CD4-positive, alpha-beta memory T cell (primary cell): Measurements from ENCODE around the gene YTHDC1. TPM values are rescaled to one million over a fixed set of nuclear protein-coding genes. Genes with fewer than 3 reads are reported as not detected.
A peak's percentile ranks its signal among the peaks of the same experiment; 100 is the strongest.

Experiments
- CTCF ChIA-PET: fragments of 350-600 bp; sonication (Branson Sonifier 250); formaldehyde crosslinking; loops from one replicate; lab custom pipeline; 2021; ENCODE audit warnings: inconsistent platforms; ENCODE audit not compliant: partially characterized antibody; lab: Charles Lee
- POLR2A ChIA-PET: fragments of 350-600 bp; sonication (Branson Sonifier 250); formaldehyde crosslinking; loops from one replicate; lab custom pipeline; 2021; ENCODE audit not compliant: partially characterized antibody; lab: Charles Lee
- DNase-seq, 5 donors: peaks; one replicate each; pipeline versions ENCODE4 v3.0.0 to v3.0.0-alpha.2; 2020 to 2022; ENCODE audit warnings: mixed read lengths in 1 of 5
- H3K27ac ChIP-seq: one replicate; pipeline ENCODE4 v1.7.0; 2013; ENCODE audit warnings: low read depth, low read length
- H3K27me3 ChIP-seq: 2 replicates; pipeline ENCODE4 v1.7.0; 2013; ENCODE audit warnings: mild to moderate bottlenecking, low read length, moderate library complexity; ENCODE audit not compliant: insufficient read depth
- H3K36me3 ChIP-seq: 2 replicates; pipeline ENCODE4 v1.7.0; 2013; ENCODE audit warnings: mild to moderate bottlenecking, low read length, moderate library complexity; ENCODE audit not compliant: insufficient read depth
- H3K4me1 ChIP-seq: 2 replicates; pipeline ENCODE4 v1.7.0; 2013; ENCODE audit warnings: mild to moderate bottlenecking, low read length, moderate library complexity; ENCODE audit not compliant: insufficient read depth
- H3K4me3 ChIP-seq, 2 donors: one replicate each; pipeline ENCODE4 v1.7.0; 2013; ENCODE audit warnings: low read length in 2 of 2, mild to moderate bottlenecking in 1 of 2
- H3K9me3 ChIP-seq, 2 donors: one replicate each; pipeline ENCODE4 v1.7.0; 2013; ENCODE audit warnings: low read length in 2 of 2, control low read depth in 1 of 2; ENCODE audit not compliant: control insufficient read depth in 1 of 2
- H3K27ac Mint-ChIP-seq, 7 donors: one replicate each; pipeline ENCODE4 v1.8.0; 2020 to 2021; ENCODE audit warnings: mixed read lengths in 7 of 7, mild to moderate bottlenecking in 6 of 7, inconsistent platforms in 3 of 7, moderate library complexity in 3 of 7
- H3K27me3 Mint-ChIP-seq, 2 donors: one replicate each; pipeline ENCODE4 v1.8.0; 2020 to 2021; ENCODE audit warnings: mixed read lengths in 2 of 2
- H3K36me3 Mint-ChIP-seq, 2 donors: one replicate each; pipeline ENCODE4 v1.8.0; 2020 to 2021; ENCODE audit warnings: mixed read lengths in 2 of 2, inconsistent platforms in 1 of 2, mild to moderate bottlenecking in 1 of 2
- H3K4me1 Mint-ChIP-seq, 4 donors: one replicate each; pipeline ENCODE4 v1.8.0; 2020 to 2021; ENCODE audit warnings: mixed read lengths in 4 of 4, mild to moderate bottlenecking in 1 of 4
- H3K4me3 Mint-ChIP-seq, 8 donors: one replicate each; pipeline ENCODE4 v1.8.0; 2020 to 2021; ENCODE audit warnings: mixed read lengths in 8 of 8, mild to moderate bottlenecking in 7 of 8, moderate library complexity in 6 of 8, inconsistent platforms in 3 of 8
- H3K9me3 Mint-ChIP-seq, 8 donors: one replicate each; pipeline ENCODE4 v1.8.0; 2020 to 2021; ENCODE audit warnings: mixed read lengths in 8 of 8, mild to moderate bottlenecking in 5 of 8, inconsistent platforms in 3 of 8, moderate library complexity in 1 of 8
- intact Hi-C: fragments of 100-400 bp; cut with micrococcal nuclease; formaldehyde crosslinking; loops from one replicate; pipeline ENCODE4 v1.15.1; 2023
- polyA plus RNA-seq, 2 donors: library from polyadenylated mRNA; unstranded; fragments of 300-500 nt; fragmentation: Illumina TruSeq; gene quantifications; one replicate each; pipeline ENCODE4 v1.2.3, GENCODE V29; 2021
- total RNA-seq, 2 experiments: library from RNA; stranded (reverse); gene quantifications; one replicate each; pipeline ENCODE4 v1.2.3, GENCODE V29; 2021

Gene YTHDC1
- total and polyA plus RNA-seq, 4 experiments from 2014 or later, result 11.2 to 201 (median 110) TPM

- peak overlapping the region in 1 of 8 donors; percentile 7 for H3K4me3 Mint-ChIP-seq
- Histone ChIP-seq H3K4me3 (no peak overlapping the region), H3K9me3 (no peaks in the 10 kb centered on the region), H3K27ac (no peak overlapping the region), H3K36me3 (peaks cover 47% of the 10 kb centered on the region), H3K4me1 (peaks cover 40% of the 10 kb centered on the region), H3K27me3 (no peaks in the 10 kb centered on the region)
- no peaks in the 10 kb centered on the region for H3K27me3 Mint-ChIP-seq
- H3K27ac Mint-ChIP-seq, result peak overlapping the region in 6 of 7 donors; percentile 0 to 81 (median 50)
- ChIA-PET POLR2A (interaction anchor here (1.1 kb wide), 1 partner anchor 16 kb away, joined by 3 read pairs; no protein-coding TSS in a partner anchor), CTCF (no interaction called here)
- H3K4me1 Mint-ChIP-seq, result peaks cover 29 to 59% (median 43%) of the 10 kb centered on the region in 4 donors
- no peaks in the 10 kb centered on the region for H3K9me3 Mint-ChIP-seq
- peaks cover 44 to 58% of the 10 kb centered on the region in 2 donors for H3K36me3 Mint-ChIP-seq
- intact Hi-C loops, result loop anchor here (5.0 kb wide), 1 partner anchor 40 kb away; no protein-coding TSS in a partner anchor
- no peak for DNase-seq
Measured at GRCh38 chr4:68337004-68337403, 12.9 kb downstream of the YTHDC1 start.

- H3K27ac ChIP-seq, result no peak overlapping the region
- H3K4me3 ChIP-seq, result no peak overlapping the region
- H3K36me3 ChIP-seq, result peaks cover 51% of the 10 kb centered on the region
- H3K27me3 Mint-ChIP-seq, result no peaks in the 10 kb centered on the region
- ChIA-PET POLR2A (interaction anchor here (1.1 kb wide), 1 partner anchor 15 kb away, joined by 3 read pairs; no protein-coding TSS in a partner anchor), CTCF (no interaction called here)
- H3K27ac Mint-ChIP-seq, result peak overlapping the region in 6 of 7 donors; percentile 14 to 63 (median 30)
- peaks cover 49 to 61% of the 10 kb centered on the region in 2 donors for H3K36me3 Mint-ChIP-seq
- intact Hi-C loops, result loop anchor here (5.0 kb wide), 1 partner anchor 41 kb away; no protein-coding TSS in a partner anchor
- H3K4me1 Mint-ChIP-seq, result peaks cover 25 to 54% (median 39%) of the 10 kb centered on the region in 4 donors
- peak overlapping the region in 1 of 8 donors; percentile 27 for H3K4me3 Mint-ChIP-seq
- DNase-seq, result no peak
- no peaks in the 10 kb centered on the region for H3K9me3 Mint-ChIP-seq
- peaks cover 35% of the 10 kb centered on the region for H3K4me1 ChIP-seq
- no peaks in the 10 kb centered on the region for H3K27me3 ChIP-seq
- H3K9me3 ChIP-seq, result no peaks in the 10 kb centered on the region
Measured at GRCh38 chr4:68336530-68336929, 13.4 kb downstream of the YTHDC1 start.

- intact Hi-C loops, result no loop called here
- DNase-seq, result no peak
- Mint-ChIP-seq H3K27ac (peak overlapping the region in 2 of 7 donors; percentile 6 to 17), H3K9me3 (no peaks in the 10 kb centered on the region), H3K27me3 (no peaks in the 10 kb centered on the region), H3K4me1 (peaks cover 3 to 10% (median 6%) of the 10 kb centered on the region in 4 donors), H3K36me3 (peaks cover 47 to 78% of the 10 kb centered on the region in 2 donors), H3K4me3 (no peak overlapping the region)
- CTCF ChIA-PET, result no interaction called here
- Histone ChIP-seq H3K4me1 (no peaks in the 10 kb centered on the region), H3K27ac (no peak overlapping the region), H3K4me3 (no peak overlapping the region), H3K36me3 (peaks cover 59% of the 10 kb centered on the region), H3K27me3 (no peaks in the 10 kb centered on the region), H3K9me3 (no peaks in the 10 kb centered on the region)
- POLR2A ChIA-PET, result interaction anchor here (1.0 kb wide), 1 partner anchor 23 kb away, joined by 3 read pairs; no protein-coding TSS in a partner anchor
Measured at GRCh38 chr4:68326141-68326540, 23.7 kb downstream of the YTHDC1 start.

- POLR2A ChIA-PET, result interaction anchor here (1.0 kb wide), 1 partner anchor 24 kb away, joined by 3 read pairs; no protein-coding TSS in a partner anchor
- H3K36me3 Mint-ChIP-seq, result peaks cover 50 to 74% of the 10 kb centered on the region in 2 donors
- H3K27me3 Mint-ChIP-seq, result no peaks in the 10 kb centered on the region
- H3K27ac Mint-ChIP-seq, result peak overlapping the region in 1 of 7 donors; percentile 74
- Histone ChIP-seq H3K4me1 (no peaks in the 10 kb centered on the region), H3K9me3 (no peaks in the 10 kb centered on the region), H3K36me3 (peaks cover 45% of the 10 kb centered on the region), H3K27ac (no peak overlapping the region), H3K4me3 (no peak overlapping the region), H3K27me3 (no peaks in the 10 kb centered on the region)
- CTCF ChIA-PET, result interaction anchor here (1.0 kb wide), 1 partner anchor 51 kb away, joined by 3 read pairs; no protein-coding TSS in a partner anchor
- no peaks in the 10 kb centered on the region for H3K9me3 Mint-ChIP-seq
- no peak for DNase-seq
- intact Hi-C loops, result no loop called here
- H3K4me3 Mint-ChIP-seq, result no peak overlapping the region
- H3K4me1 Mint-ChIP-seq, result peaks cover 3 to 12% (median 9%) of the 10 kb centered on the region in 4 donors
Measured at GRCh38 chr4:68324519-68325262, 25.2 kb downstream of the YTHDC1 start.

GRCh38 chr4:68319040-68319439, 30.9 kb downstream of the YTHDC1 start:
- Histone ChIP-seq H3K27me3 (no peaks in the 10 kb centered on the region), H3K4me3 (no peak overlapping the region), H3K27ac (no peak overlapping the region), H3K4me1 (no peaks in the 10 kb centered on the region), H3K9me3 (no peaks in the 10 kb centered on the region), H3K36me3 (peaks cover 53% of the 10 kb centered on the region)
- H3K9me3 Mint-ChIP-seq, result no peaks in the 10 kb centered on the region
- intact Hi-C loops, result no loop called here
- peak overlapping the region in 6 of 7 donors; percentile 14 to 88 (median 62) for H3K27ac Mint-ChIP-seq
- H3K36me3 Mint-ChIP-seq, result peaks cover 44 to 86% of the 10 kb centered on the region in 2 donors
- peak overlapping the region in 2 of 8 donors; percentile 14 to 39 for H3K4me3 Mint-ChIP-seq
- ChIA-PET POLR2A (no interaction called here), CTCF (no interaction called here)
- H3K27me3 Mint-ChIP-seq, result no peaks in the 10 kb centered on the region
- peaks cover 8 to 21% (median 11%) of the 10 kb centered on the region in 4 donors for H3K4me1 Mint-ChIP-seq
- DNase-seq, result no peak

GRCh38 chr4:68316193-68316969, 33.5 kb downstream of the YTHDC1 start:
- no peaks in the 10 kb centered on the region for H3K27me3 ChIP-seq
- H3K9me3 ChIP-seq, result no peaks in the 10 kb centered on the region
- CTCF ChIA-PET, result no interaction called here
- POLR2A ChIA-PET, result interaction anchor here (1.7 kb wide), 1 partner anchor 33 kb away, joined by 3 read pairs; no protein-coding TSS in a partner anchor
- intact Hi-C loops, result no loop called here
- H3K27ac Mint-ChIP-seq, result peak overlapping the region in 2 of 7 donors; percentile 12 to 36
- peaks cover 47% of the 10 kb centered on the region for H3K36me3 ChIP-seq
- H3K4me1 Mint-ChIP-seq, result peaks cover 5 to 15% (median 8%) of the 10 kb centered on the region in 4 donors
- H3K27ac ChIP-seq, result no peak overlapping the region
- no peak overlapping the region for H3K4me3 Mint-ChIP-seq
- H3K4me3 ChIP-seq, result no peak overlapping the region
- H3K4me1 ChIP-seq, result no peaks in the 10 kb centered on the region
- DNase-seq, result no peak
- H3K9me3 Mint-ChIP-seq, result no peaks in the 10 kb centered on the region
- no peaks in the 10 kb centered on the region for H3K27me3 Mint-ChIP-seq
- H3K36me3 Mint-ChIP-seq, result peaks cover 55 to 82% of the 10 kb centered on the region in 2 donors
